SW480 (cell line): Measurements from ENCODE around the gene ABCC1.
"Not testable (repeated sequence)": the region's sequence is repeated elsewhere in the genome, so short reads cannot be mapped to it uniquely, and the experiment has no call there.

Experiments used
- DNase-seq: peaks from one replicate; pipeline ENCODE4 v3.0.0-alpha.2; 2016; ENCODE audit warnings: low spot score

ABCC1 gene

GRCh38 chr16:16141141-16141540 lies 191.7 kb downstream of the ABCC1 start:
- no peak for DNase-seq

DNA sequence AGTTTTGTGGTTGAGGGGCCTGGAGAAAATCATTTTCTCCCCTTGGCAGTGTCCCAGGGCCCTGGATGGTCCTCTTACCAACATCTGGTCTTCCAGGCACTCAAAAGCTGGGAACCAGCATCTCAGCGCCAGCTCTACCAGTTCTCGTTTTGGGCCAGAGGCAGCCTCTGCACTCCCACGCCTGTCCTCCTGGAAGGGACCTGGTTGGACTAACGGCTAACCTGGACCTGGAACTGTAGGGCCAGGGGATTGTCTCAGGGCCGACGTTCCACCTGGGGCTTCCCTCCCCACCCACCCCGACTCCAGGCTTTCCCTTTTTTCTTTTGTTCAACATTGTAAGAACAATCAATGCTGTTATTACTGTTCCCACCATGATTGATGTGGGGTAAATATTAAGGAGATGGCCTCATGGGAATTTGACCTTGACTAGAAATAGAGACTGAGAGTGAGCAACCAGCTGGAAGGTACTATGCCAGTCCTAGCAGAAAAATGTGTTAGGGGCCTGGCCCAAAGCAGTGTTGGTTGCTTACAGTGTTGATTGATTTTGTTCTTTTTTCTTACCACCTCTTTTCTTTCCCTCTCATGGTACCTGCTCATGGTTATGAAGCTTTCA lies 192.5 kb downstream of the ABCC1 start:
- no peak for DNase-seq

- no peak for DNase-seq
These were observed 193.8 kb downstream of the ABCC1 start for GRCh38 chr16:16143038-16143763.

DNA sequence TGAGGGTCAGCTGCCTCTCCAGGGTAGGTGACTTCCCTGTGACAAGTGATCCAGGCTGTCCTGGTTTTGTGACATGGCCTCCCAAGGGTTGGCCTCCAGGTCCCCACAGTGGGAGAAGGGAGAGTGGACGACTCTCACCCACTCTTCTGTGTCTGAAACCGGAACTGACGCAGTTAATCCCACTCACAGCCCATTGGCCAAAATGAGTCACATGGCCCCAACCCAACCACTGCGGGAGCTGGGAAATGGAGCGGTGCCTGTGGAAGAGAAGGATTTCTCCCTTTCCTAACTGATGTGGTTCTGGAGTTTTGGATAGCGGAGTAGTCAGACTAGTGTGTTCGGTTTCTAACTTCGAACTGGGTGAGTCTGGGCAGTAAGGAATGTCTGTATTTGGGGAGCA lies 194.5 kb downstream of the ABCC1 start:
- no peak for DNase-seq

DNA sequence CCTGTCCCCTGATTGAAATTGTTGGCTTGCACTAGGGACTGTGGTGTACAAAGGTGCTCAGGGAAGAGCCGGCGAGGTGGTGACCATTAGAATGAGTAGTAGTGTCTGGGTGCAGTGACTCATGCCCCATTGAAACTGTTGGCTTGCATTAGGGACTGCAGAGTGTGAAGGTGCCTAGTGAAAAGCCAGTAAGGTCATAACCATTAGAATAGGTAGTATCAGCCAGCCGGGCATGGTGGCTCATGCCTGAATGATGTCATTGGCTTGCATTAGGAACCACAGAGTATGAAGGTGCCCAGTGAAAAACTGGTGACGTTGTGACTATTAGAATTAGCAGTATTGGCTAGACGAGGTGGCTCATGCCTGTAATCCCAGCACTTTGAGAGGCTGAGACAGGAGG lies 195.0 kb downstream of the ABCC1 start:
- peak; percentile 17 for DNase-seq

DNA sequence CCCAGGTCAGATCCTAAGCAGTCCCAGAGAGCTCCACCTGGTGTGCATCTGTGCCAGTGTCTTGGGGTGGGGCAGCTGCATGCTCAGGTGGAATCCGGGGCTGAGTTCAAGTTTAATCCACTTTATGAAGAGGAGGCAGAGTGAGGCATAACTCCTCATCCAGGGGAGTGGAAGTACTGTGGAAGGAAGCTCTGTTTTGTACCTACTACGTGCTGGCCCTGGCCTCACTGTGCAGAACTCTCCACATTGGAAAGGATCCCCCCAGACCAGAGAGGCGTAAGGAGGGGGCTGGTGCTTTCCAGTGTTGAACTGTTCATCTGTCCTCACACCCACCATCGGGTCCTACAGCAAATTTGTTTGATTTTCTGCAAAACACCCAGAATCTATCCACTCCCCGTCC lies 195.9 kb downstream of the ABCC1 start:
- DNase-seq: no peak

- DNase-seq: no peak
These were observed 197.2 kb downstream of the ABCC1 start for GRCh38 chr16:16146380-16147315.

DNA sequence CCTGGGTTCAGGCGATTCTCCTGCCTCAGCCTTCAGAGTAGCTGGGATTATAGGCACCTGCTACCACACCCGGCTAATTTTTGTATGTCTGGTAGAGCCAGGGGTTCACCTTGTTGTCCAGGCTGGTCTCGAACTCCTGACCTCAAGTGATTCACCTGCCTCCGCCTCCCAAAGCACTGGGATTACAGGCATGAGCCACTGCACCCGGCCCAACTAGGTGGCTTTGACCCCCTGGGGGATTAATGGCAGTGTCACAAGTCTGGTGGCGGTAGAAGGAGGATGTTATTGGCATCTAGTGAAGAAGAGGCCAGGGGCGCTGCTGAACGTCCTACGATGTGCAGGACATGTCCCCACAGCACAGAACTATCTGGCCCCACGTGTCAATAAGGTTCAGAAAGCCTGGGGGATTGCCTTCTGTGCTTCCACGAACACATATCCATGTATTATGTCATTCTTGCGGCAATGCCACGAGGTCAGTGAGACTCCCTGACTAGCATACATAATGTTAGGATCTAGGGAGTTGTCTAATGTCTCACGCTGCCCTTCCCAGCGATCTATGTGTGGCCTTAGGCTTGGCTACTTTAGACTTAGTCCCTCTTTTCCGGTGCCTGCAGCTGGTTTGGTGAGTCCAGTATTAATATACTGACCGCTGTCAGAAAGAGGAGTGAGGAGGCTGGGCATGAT lies 198.0 kb downstream of the ABCC1 start:
- no peak for DNase-seq

DNA sequence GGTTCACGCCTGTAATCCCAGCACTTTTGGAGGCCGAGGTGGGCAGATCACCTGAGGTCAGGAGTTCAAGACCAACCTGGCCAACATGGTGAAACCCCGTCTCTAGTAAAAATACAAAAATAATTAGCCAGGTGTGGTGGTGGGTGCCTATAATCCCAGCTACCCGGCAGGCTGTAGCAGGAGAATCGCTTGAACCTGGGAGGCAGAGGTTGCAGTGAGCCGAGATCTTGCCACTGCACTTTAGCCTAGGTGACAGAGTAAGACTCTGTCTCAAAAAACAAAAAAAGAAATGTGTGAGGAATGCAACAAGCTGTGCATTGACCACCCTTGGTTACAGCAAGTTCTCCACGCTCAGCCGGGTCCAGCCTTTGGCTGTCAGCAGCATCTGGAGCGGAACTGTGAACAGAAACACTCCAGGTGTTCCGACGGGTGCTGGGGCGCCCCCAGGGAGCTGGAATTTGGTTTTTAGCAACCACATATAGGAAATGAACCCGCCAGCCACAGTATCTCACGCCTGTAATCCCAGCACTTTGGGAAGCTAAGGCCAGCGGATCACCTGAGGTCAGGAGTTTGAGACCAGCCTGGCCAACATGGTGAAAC lies 198.7 kb downstream of the ABCC1 start:
- not testable (repeated sequence) for DNase-seq

DNA sequence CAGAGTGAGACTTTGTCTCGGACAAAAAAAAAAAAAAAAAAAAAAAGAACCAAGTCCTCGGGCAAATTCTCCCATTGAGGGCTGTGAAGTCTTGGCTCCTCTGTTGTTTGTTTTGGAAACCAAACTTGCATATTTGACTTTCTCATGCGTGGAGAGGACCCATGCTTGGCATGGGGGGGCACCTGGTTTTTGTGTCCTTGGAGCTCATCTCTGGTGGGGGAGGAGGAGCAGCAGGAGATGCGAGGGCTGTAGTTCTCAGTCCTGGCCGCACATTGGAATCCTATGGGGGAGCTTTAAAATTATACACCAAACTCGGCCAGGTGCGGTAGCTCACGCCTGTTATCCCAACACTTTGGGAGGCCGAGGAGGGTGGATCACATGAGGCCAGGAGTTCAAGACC lies 199.3 kb downstream of the ABCC1 start:
- no peak for DNase-seq

GRCh38 chr16:16149710-16150116 lies 200.3 kb downstream of the ABCC1 start:
- DNase-seq: no peak

- DNase-seq: no peak
These were observed 200.9 kb downstream of the ABCC1 start for GRCh38 chr16:16150117-16150877.

- DNase-seq: no peak
These were observed 201.4 kb downstream of the ABCC1 start for GRCh38 chr16:16150878-16151152.

DNA sequence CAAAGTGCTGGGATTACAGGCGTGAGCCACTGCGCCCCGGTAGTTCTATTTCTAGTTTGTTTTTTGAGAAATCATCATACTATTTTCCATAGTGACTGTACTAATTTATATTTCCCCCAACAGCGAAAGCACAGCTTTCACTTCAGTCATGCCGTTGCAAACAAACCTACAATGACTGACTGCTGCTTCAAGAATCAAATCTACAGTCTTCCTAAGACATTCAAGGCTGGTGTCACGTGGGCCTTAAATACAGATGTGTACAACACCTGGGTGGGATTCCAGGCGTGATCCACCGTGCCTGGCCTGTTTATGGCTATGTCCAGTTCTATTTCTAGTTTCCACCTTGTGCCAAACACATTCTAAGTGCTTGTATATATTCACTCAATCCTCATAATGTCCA lies 201.9 kb downstream of the ABCC1 start:
- no peak for DNase-seq

DNA sequence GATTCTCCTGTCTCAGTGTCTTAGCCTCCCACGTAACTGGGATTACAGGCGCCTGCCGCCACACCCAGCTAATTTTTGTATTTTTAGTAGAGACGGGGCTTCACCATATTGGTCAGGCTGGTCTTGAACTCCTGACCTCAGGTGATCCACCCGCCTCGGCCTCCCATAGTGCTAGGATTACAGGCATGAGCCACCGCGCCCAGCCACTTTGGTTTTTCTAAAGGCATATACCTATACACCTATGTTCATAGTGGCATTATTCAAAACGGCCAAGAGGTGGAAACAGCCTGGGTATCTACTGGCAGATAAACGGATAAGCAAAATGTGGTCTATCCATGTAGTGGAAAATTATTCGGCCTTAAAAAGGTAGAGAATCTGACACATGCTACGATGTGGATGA lies 203.6 kb downstream of the ABCC1 start:
- not testable (repeated sequence) for DNase-seq

DNA sequence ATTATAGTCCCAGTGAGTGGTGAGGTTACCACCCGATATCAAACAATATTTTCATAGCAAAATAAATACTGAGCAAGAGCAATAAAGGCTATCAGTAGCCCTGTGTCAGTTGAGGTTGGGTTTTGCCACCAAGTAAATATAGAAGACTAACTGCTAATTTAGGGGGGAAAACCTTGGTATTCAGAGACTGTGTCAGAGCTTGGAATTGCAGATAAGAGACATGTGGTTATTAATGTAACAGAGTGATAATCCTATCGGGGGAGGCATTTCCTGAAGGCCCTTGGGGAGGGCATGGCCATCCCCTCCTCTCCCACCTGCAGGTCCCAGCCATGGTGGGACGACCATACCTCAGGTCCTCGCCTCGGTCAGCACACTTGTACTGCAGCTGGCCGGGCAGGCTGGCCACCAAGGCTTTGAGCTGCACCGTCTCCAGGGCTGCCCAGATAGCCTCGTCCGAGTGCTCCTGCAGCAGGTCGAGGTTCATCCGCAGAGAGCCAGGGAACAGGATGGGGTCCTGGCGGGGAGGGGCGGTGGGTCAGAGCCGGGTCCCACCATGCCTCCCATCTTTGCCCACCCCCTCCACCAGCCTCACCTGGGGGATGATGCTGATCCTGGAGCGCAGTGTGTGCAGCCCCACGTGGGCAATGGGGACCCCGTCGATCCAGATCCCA lies 205.0 kb downstream of the ABCC1 start:
- no peak for DNase-seq

GRCh38 chr16:16155234-16155633 lies 205.8 kb downstream of the ABCC1 start:
- DNase-seq: no peak

DNA sequence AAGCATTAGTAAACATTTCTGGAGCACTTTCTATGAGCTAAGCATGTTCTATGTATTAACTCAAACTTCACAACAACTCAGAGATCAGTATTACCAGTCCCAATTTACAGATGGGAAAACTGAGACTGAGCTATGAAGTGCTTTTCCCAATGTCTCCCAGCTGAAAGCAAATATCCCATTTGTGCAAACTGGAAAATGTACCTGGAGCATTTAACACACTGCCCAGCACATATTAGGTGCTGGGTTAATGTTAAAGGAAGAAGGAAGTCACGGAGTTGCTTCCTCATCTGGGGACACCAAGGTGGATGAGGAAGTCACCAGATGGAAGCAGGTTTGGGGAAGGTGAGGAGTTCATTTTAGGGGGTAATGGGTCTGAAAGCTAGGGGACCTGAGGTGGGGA lies 207.8 kb downstream of the ABCC1 start:
- DNase-seq: no peak

GRCh38 chr16:16158082-16158658 lies 208.8 kb downstream of the ABCC1 start:
- DNase-seq: no peak

DNA sequence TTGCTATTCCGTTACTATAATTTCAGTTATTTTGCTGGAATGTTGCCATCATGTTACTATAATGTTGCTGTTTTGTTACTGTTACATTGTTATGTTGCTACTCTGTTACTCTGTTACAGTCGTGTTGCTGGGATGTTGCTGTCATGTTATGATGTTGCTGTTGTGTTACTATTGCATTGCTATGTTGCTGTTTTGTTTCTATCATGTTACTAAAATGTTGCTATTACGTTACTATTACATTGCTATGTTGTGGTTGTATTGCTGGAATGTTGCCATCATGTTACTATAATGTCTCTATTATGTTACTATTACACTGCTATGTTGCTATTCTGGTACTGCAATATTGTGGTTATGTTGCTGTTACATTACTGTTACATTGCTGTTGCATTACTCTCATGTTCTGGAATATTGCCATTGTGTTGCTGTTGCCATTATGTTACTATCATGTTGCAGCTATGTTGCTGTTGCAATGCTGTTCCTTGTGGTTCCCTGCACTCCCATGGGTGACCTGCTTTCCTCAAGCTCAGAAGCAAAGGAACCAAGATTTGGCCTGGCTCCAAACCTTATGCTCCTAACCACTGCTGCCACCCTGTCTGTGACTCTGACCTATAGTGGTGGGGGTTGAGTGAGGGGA lies 209.4 kb downstream of the ABCC1 start:
- DNase-seq: no peak
